HL-60/S4 treated with phorbol 12-myristate 13-acetate at 8.2 ng/mL for 4 days and 3 days (cell line): ENCODE measurements around the gene MFSD11.
"Not testable (repeated sequence)": the region's sequence is repeated elsewhere in the genome, so short reads cannot be mapped to it uniquely, and the experiment has no call there.

ENCODE experiments used
- in situ Hi-C: fragments of 300-500 bp; cut with MboI; formaldehyde crosslinking; loops from 2 replicates; pipeline ENCODE4 v1.15.0; 2022; ENCODE audit warnings: low sequenced_read_pairs

Gene MFSD11

GRCh38 chr17:76726231-76726775 lies 11.6 kb upstream of the MFSD11 start, which contains the start of gene JMJD6:
JMJD6 (minus strand) TSS chr17:76726606; CDS start chr17:76726475, 131 bp downstream.
- in situ Hi-C loops, result no loop called here

DNA sequence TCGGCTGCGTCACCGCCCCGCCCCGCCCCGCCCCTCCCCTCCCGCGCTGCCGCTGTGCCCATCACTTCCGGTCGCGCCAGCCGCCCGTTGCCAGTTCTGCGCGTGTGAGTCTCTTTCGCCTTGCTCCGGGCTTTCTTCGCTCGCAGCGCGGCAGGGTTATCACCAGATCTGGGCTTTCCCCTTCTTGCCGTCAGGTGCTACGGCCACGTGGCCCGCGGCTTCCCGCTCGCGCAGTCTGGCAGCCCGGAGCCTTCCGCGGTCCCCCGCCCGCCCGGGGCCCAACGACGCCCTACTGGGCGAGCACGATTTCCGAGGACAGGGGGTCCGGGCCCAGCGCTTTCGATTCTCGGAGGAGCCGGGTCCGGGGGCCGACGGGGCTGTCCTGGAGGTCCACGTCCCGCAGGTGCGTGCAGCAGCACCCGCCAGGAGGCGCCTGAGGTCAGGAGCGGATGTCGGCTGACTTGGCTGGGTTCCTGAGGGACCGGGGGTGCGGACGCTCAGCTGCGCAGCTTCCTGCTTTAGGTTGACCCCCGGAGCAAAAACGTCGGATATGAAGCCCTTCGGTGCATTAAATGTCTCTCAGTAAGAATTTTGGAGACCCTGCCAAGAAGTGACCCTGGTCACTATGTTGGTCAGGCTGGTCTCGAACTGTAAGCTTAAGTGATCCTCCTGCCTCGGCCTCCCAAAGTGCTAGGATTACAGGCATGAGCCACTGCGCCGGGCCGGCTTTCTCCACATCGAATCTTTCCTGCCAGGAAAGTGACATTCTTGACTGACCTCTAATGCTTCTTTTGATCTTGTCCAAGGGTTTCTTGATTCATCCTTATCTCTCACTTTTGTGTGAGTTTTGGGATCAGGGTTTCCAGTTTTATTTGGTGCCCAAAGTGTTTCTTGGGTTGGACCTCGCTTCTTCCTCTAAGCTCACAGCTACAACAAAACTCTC lies 10.9 kb upstream of the MFSD11 start, which contains the start of gene METTL23:
TSS of gene METTL23 (plus strand) at position 64 of the 943 bp plus-strand sequence. CDS start 2,872 bp downstream, outside the sequence.
- in situ Hi-C loops, result no loop called here

DNA sequence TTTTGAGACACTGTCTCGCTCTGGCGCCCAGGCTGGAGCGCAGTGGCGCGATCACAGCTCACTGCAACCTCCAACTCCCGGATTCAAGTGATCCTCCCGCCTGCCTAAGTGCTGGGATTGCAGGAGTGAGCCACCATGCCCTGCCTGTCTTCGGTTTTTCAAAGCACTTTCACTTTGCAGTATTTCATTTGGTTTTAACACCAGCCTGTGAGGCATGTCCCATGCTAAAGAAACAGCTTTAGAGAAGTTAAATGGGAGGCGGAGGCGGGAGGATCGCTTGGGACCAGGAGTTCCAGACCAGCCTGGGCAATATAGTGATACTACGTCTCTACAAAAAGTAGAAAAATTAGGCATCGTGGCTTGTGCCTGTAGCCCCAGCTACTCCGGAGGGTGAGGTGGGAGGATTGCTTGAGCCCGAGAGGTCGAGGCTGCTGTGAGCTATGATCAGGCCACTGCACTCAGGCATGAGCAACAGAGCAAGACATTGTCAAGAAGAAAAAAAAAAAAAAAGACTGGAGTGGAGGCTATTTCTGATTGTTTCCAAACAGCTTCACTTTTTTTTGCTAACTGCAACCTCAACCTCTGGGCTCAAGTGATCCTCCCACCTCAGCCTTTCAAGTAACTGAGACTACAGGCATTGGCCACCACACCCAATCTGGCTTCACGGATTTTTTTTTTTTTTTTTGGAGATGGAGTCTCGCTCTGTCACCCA lies 10.0 kb upstream of the MFSD11 start:
- in situ Hi-C loops, result no loop called here

- in situ Hi-C loops, result not testable (repeated sequence)
Observed at GRCh38 chr17:76731800-76732733, 5.9 kb upstream of the MFSD11 start.

- in situ Hi-C loops, result no loop called here
Observed at GRCh38 chr17:76732734-76733617, 4.9 kb upstream of the MFSD11 start.

DNA sequence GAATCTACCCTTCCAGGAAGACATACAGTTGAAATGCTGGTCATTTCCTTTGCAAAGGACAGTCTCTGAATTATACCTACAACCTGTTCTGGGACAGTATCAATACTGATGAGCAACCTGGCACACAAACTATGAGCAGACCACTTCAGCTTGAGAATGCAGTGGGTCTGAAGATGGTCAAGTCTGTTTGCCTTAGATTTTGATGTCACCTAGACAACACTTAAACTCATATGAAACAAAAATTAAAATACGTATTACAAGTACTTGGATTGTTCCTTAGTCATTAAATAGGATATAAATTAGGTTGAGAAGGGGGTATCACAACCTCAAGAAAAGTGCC lies 4.3 kb upstream of the MFSD11 start:
- in situ Hi-C loops, result no loop called here

GRCh38 chr17:76734080-76734840 lies 3.7 kb upstream of the MFSD11 start:
- in situ Hi-C loops, result no loop called here

GRCh38 chr17:76735006-76735405 lies 2.9 kb upstream of the MFSD11 start:
- in situ Hi-C loops, result no loop called here

- in situ Hi-C loops, result no loop called here
Observed at GRCh38 chr17:76735586-76736348, 2.2 kb upstream of the MFSD11 start.

- in situ Hi-C loops, result no loop called here
Observed at GRCh38 chr17:76736349-76737081, 1.4 kb upstream of the MFSD11 start.

DNA sequence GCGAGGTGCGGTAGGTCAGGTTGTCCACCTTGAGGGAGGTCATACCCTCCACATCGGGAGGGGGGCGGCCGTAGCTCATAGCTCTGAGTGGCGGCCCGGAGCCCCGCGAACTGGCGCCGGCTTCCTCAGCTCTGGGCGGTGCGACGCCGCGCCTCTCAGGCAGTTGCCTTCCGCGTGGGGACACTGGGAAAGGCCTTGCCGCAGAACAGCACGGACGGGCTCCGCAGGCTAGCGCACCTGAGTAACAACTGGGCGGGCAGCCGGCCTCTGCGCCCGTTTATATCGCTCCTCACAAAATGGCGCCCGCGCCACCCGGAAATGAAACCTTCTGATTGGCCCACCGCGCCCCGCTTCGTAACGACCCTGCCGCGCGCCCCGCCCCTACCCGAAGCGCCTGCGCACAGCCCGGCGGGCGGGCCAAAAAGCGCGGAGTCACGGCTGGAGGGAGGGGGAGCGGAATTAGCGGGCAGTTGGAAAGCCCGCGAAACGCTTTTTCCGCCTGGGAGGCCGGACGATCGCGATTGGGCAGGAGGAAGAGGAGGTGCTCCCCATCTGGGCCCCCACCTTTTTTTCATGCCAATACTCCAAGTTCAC lies 740 bp upstream of the MFSD11 start, which contains the start of gene SRSF2:
TSS of gene SRSF2 (minus strand) at position 250 of the 594 bp plus-strand sequence. CDS start at position 79, 171 bp downstream.
- in situ Hi-C loops, result no loop called here

DNA sequence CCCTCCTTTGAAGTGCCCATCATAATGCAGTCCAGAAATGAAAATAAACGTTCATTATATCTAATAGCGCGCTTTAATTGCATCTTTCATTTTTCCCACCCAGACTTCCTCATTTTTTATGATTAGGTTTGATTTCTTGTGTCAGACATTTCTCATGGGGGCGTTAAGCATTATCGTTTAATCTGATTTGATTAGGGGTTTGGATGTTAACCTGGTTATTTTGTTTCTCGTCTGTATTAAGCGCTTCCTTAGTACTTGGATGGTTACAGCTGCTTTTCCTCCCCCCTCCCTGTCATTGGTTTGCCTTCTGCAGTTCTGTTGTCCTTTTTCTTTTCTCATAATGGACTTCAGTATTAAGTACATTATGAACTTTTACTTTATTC lies 540 bp downstream of the MFSD11 start:
- in situ Hi-C loops, result no loop called here

DNA sequence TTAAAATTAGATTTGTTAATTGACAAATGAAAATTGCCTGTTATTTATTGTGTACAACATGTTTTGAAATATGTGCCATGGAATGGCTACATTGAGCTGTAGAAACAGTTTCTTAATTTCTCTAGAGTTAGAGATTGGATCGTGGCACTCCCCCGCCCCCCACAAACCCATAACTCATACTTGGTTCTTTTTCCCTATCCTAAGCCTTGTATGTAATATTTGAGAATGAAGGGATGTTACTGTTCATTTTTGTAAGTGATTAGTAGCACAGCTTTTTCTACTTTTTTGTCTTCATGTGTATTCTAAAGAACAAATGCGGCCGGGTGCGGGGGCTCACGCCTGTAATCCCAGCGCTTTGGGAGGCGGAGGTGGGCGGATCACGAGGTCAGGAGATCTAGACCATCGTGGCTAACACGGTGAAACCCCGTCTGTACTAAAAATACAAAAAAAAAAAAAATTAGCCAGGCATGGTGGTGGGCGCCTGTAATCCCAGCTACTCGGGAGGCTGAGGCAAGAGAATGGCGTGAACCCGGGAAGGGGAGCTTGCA lies 1.7 kb downstream of the MFSD11 start:
- in situ Hi-C loops, result not testable (repeated sequence)

- in situ Hi-C loops, result no loop called here
Observed at GRCh38 chr17:76740329-76741118, 2.6 kb downstream of the MFSD11 start.

GRCh38 chr17:76742958-76743357 lies 5.0 kb downstream of the MFSD11 start:
- in situ Hi-C loops, result no loop called here

DNA sequence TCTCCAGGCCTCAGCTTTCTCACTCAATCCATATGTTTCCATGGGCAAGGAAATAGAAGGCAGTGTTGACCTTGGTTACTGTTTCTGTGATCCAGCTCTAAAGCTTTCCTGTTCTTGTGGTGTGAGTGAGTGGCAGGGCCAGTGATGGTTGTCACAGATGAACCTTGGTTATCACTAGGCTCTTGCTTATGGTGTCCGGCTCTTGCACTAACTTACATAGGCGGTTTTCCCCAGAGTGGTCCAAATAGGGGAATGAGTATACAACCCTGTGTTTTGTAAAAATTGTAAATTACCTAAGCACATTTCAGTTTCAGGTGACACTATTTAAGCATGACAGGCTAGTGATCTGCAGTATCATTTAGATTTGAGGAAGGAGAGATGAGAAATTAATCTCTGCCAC lies 6.8 kb downstream of the MFSD11 start:
- in situ Hi-C loops, result no loop called here
